CD14-positive monocyte (primary cell): ENCODE measurements around the gene PPP1R12B. TPM values are rescaled to one million over a fixed set of nuclear protein-coding genes. Genes with fewer than 3 reads are reported as not detected.

ENCODE experiments used
- DNase-seq, 3 donors: peaks; one replicate each; pipeline ENCODE4 v3.0.0-alpha.2; 2011 to 2022
- H2AFZ ChIP-seq: 2 replicates; pipeline ENCODE4 v1.6.0; 2012; ENCODE audit warnings: mild to moderate bottlenecking, low read depth, low read length, inconsistent platforms; ENCODE audit not compliant: insufficient read depth, poor library complexity, severe bottlenecking
- H3K27ac ChIP-seq, 2 donors: 1 replicate in 1 of 2; 2 replicates in 1 of 2; pipeline ENCODE4 v1.5.1; 2012 to 2013; ENCODE audit warnings: low read length in 2 of 2, control low read depth in 1 of 2, inconsistent platforms in 1 of 2, low read depth in 1 of 2, mild to moderate bottlenecking in 1 of 2
- H3K27me3 ChIP-seq, 2 donors: one replicate each; pipeline versions ENCODE4 v1.6.0 to v1.6.1; 2011 to 2013; ENCODE audit warnings: low read length in 2 of 2; ENCODE audit not compliant: control insufficient read depth in 2 of 2, insufficient read depth in 2 of 2
- H3K36me3 ChIP-seq, 2 donors: replicated peaks in 1 of 2; 1 replicate in 1 of 2; 2 replicates in 1 of 2; pipeline versions ENCODE4 v1.5.1 to v1.6.1; 2012 to 2013; ENCODE audit warnings: low read length in 2 of 2, control low read depth in 1 of 2, inconsistent platforms in 1 of 2, mild to moderate bottlenecking in 1 of 2; ENCODE audit not compliant: insufficient read depth in 2 of 2, control insufficient read depth in 1 of 2
- H3K4me1 ChIP-seq, 2 donors: 1 replicate in 1 of 2; 2 replicates in 1 of 2; pipeline versions ENCODE4 v1.5.1 to v1.6.1; 2012 to 2013; ENCODE audit warnings: low read length in 2 of 2, control low read depth in 1 of 2, inconsistent platforms in 1 of 2, mild to moderate bottlenecking in 1 of 2, moderate library complexity in 1 of 2; ENCODE audit not compliant: insufficient read depth in 2 of 2, control insufficient read depth in 1 of 2
- H3K4me2 ChIP-seq: replicated peaks from 2 replicates; pipeline ENCODE3; 2012; ENCODE audit warnings: low read length, moderate library complexity, mild to moderate bottlenecking; ENCODE audit not compliant: poor library complexity, severe bottlenecking; ENCODE audit errors: extremely low read depth
- H3K4me3 ChIP-seq, 3 experiments: fragments of 200-600 bp in 1 of 3; sonication (generic) in 1 of 3; replicated peaks in 1 of 3; 1 replicate in 2 of 3; 2 replicates in 1 of 3; pipeline ENCODE4 v1.5.1; 2011 to 2013; ENCODE audit warnings: low read length in 3 of 3, mild to moderate bottlenecking in 3 of 3, control low read depth in 2 of 3, low read depth in 2 of 3, inconsistent platforms in 1 of 3, moderate library complexity in 1 of 3
- H3K79me2 ChIP-seq: 2 replicates; pipeline ENCODE4 v1.6.0; 2012; ENCODE audit warnings: mild to moderate bottlenecking, control low read depth, inconsistent platforms, low read length, moderate library complexity; ENCODE audit not compliant: insufficient read depth
- H3K9ac ChIP-seq: 2 replicates; pipeline ENCODE4 v1.6.0; 2017; ENCODE audit warnings: low read length, mild to moderate bottlenecking; ENCODE audit not compliant: insufficient read depth, poor library complexity, severe bottlenecking
- H3K9me3 ChIP-seq, 2 donors: replicated peaks in 1 of 2; 1 replicate in 1 of 2; 2 replicates in 1 of 2; pipeline versions ENCODE4 v1.5.1 to v1.6.1; 2012 to 2013; ENCODE audit warnings: low read length in 2 of 2, control low read depth in 1 of 2; ENCODE audit not compliant: control insufficient read depth in 1 of 2, insufficient read depth in 1 of 2
- H4K20me1 ChIP-seq: 2 replicates; pipeline ENCODE4 v1.6.0; 2012; ENCODE audit warnings: mild to moderate bottlenecking, low read length, control low read depth, moderate library complexity; ENCODE audit not compliant: insufficient read depth
- H3K27ac Mint-ChIP-seq, 7 donors: one replicate each; pipeline ENCODE4 v1.8.0; 2020; ENCODE audit warnings: mild to moderate bottlenecking in 7 of 7, mixed read lengths in 7 of 7, moderate library complexity in 6 of 7, inconsistent platforms in 2 of 7
- H3K27me3 Mint-ChIP-seq, 3 donors: one replicate each; pipeline ENCODE4 v1.8.0; 2021 to 2022; ENCODE audit warnings: low read depth in 3 of 3, mild to moderate bottlenecking in 3 of 3, mixed read lengths in 3 of 3, moderate library complexity in 3 of 3, inconsistent platforms in 1 of 3
- H3K36me3 Mint-ChIP-seq, 2 donors: one replicate each; pipeline ENCODE4 v1.8.0; 2020; ENCODE audit warnings: mixed read lengths in 2 of 2, inconsistent platforms in 1 of 2, mild to moderate bottlenecking in 1 of 2
- H3K4me1 Mint-ChIP-seq: one replicate; pipeline ENCODE4 v1.8.0; 2020; ENCODE audit warnings: mild to moderate bottlenecking, mixed read lengths
- H3K4me3 Mint-ChIP-seq, 2 donors: one replicate each; pipeline ENCODE4 v1.8.0; 2020; ENCODE audit warnings: mild to moderate bottlenecking in 2 of 2, mixed read lengths in 2 of 2, moderate library complexity in 1 of 2
- H3K9me3 Mint-ChIP-seq, 7 donors: one replicate each; pipeline ENCODE4 v1.8.0; 2020 to 2022; ENCODE audit warnings: mixed read lengths in 7 of 7, mild to moderate bottlenecking in 6 of 7, moderate library complexity in 6 of 7, inconsistent platforms in 2 of 7
- WGBS: methylation state at CpG from one replicate; pipeline ENCODE4 v1.1.5; 2013; ENCODE audit warnings: missing lambda C conversion rate; ENCODE audit not compliant: insufficient coverage; 5-methylcytosine and 5-hydroxymethylcytosine counted together
- intact Hi-C, 2 donors: fragments of 100-400 bp; cut with micrococcal nuclease; formaldehyde crosslinking; loops; one replicate each; pipeline versions ENCODE4 v1.15.0 to v1.15.1; 2023
- polyA plus RNA-seq, 3 donors: library from polyadenylated mRNA; depleted of rRNA in 1 of 3; unstranded in 2 of 3; stranded (reverse) in 1 of 3; fragments of 300-500 nt in 2 of 3; fragments of >200 nt in 1 of 3; fragmentation: Illumina TruSeq in 2 of 3; gene quantifications; 1 replicate in 2 of 3; 2 replicates in 1 of 3; pipeline ENCODE4 v1.2.3, GENCODE V29; 2012 to 2021
- TF ChIP-seq, protein P1 (sequence below): fragments of 200-600 bp; IDR thresholded peaks from one replicate; pipeline ENCODE4 v1.8.0; 2022; ENCODE audit warnings: antibody characterized with exemption, mild to moderate bottlenecking

The PPP1R12B gene
- polyA plus RNA-seq, 3 donors: 1.3 to 12.2 (median 1.7) TPM

DNA sequence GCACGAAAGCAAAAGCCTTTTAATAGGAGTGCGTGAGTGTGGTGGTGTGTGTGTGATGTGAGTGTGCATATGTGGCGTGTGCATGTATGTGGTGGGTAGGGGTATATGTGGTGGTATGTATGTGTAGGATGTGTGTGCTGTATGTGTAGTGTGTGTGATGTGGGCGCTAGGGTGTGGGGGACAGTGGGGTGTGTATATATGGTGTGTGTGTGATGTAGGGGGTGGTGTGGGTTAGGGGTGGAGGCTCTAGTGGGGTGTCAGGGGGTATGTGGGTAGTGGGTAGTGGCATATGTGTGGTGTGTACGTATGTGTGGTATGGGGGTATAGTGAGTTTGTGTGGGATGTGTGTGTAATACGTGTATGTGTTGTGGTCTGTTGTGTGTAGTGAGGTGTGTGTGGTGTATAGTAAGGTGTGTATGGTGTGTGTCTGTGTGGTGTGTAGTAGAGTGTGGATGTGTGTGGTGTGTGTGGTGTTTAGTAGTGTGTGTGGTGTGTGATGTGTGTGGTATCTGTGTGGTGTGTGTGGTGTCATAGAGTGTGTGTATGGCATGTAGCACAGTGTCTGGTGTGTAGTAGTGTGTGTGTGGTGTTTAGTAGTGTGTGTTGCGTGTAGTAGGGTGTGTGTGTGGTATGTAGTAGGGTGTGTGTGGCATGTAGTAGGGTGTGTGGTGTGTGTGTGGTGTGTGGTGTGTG is 275.7 kb downstream of the PPP1R12B start:
- intact Hi-C loops: no loop called here

DNA sequence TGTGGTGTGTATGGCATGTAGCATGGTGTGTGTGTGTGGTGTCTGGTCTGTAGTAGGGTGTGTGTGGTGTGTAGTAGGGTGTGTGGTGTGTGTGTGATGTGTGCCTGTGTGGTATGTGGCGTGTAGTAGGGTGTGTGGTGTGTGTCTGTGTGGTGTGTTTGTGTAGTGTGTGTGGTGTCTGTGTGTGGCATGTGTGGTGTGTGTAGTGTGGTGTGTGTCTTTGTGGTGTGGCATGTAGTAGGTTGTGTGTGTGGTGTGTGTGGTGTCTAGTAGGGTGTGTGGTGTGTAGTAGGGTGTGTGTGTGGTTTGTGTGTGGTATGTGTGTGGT is 276.2 kb downstream of the PPP1R12B start:
- no peak overlapping the region for H3K4me2 ChIP-seq
- peaks cover 0 to 14% (median 2%) of the 10 kb centered on the region in 7 donors for H3K9me3 Mint-ChIP-seq
- peaks cover 0 to 3% of the 10 kb centered on the region in 2 donors for H3K36me3 Mint-ChIP-seq
- H2AFZ ChIP-seq: no peak overlapping the region
- H3K79me2 ChIP-seq: no peaks in the 10 kb centered on the region
- no peaks in the 10 kb centered on the region for H3K36me3 ChIP-seq
- H3K4me3 Mint-ChIP-seq: no peak overlapping the region
- no peak overlapping the region for H3K27ac Mint-ChIP-seq
- H3K4me1 Mint-ChIP-seq: peaks cover 26% of the 10 kb centered on the region
- no peak overlapping the region for H3K9ac ChIP-seq
- no peak for DNase-seq
- WGBS: 90% methylated on average over 1 of the region's 1 CpG
- peaks cover 7 to 68% (median 44%) of the 10 kb centered on the region in 3 donors for H3K27me3 Mint-ChIP-seq
- peaks cover 19 to 20% of the 10 kb centered on the region in 2 donors for H3K4me1 ChIP-seq
- intact Hi-C loops: loop anchor here in 1 of 2 donors (5.0 kb wide), 1 partner anchor 142 kb away; no protein-coding TSS in a partner anchor
- H3K9me3 ChIP-seq: peaks cover 2 to 29% of the 10 kb centered on the region in 2 donors
- H3K4me3 ChIP-seq: no peak overlapping the region
- TF ChIP-seq, protein P1, sequence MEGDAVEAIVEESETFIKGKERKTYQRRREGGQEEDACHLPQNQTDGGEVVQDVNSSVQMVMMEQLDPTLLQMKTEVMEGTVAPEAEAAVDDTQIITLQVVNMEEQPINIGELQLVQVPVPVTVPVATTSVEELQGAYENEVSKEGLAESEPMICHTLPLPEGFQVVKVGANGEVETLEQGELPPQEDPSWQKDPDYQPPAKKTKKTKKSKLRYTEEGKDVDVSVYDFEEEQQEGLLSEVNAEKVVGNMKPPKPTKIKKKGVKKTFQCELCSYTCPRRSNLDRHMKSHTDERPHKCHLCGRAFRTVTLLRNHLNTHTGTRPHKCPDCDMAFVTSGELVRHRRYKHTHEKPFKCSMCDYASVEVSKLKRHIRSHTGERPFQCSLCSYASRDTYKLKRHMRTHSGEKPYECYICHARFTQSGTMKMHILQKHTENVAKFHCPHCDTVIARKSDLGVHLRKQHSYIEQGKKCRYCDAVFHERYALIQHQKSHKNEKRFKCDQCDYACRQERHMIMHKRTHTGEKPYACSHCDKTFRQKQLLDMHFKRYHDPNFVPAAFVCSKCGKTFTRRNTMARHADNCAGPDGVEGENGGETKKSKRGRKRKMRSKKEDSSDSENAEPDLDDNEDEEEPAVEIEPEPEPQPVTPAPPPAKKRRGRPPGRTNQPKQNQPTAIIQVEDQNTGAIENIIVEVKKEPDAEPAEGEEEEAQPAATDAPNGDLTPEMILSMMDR: no peak
- H3K27ac ChIP-seq: no peak overlapping the region
- peaks cover 68 to 95% of the 10 kb centered on the region in 2 donors for H3K27me3 ChIP-seq
- H4K20me1 ChIP-seq: peaks cover 95% of the 10 kb centered on the region

More for the DNA sequence above, 275.7 kb downstream of the PPP1R12B start:
- WGBS: 86% methylated on average over 7 of the region's 7 CpGs
- Histone ChIP-seq H4K20me1 (peaks cover 95% of the 10 kb centered on the region), H3K4me1 (peaks cover 14 to 15% of the 10 kb centered on the region in 2 donors), H3K9ac (no peak overlapping the region), H3K27ac (no peak overlapping the region), H3K4me3 (no peak overlapping the region), H3K79me2 (no peaks in the 10 kb centered on the region), H3K27me3 (peaks cover 73 to 97% of the 10 kb centered on the region in 2 donors), H3K36me3 (no peaks in the 10 kb centered on the region), H2AFZ (no peak overlapping the region), H3K9me3 (peaks cover 2 to 29% of the 10 kb centered on the region in 2 donors), H3K4me2 (no peak overlapping the region)
- H3K4me1 Mint-ChIP-seq: peaks cover 21% of the 10 kb centered on the region
- H3K4me3 Mint-ChIP-seq: no peak overlapping the region
- no peak overlapping the region for H3K27ac Mint-ChIP-seq
- TF ChIP-seq, protein P1: no peak
- H3K36me3 Mint-ChIP-seq: peaks cover 0 to 5% of the 10 kb centered on the region in 2 donors
- DNase-seq: no peak
- H3K27me3 Mint-ChIP-seq: peaks cover 2 to 71% (median 40%) of the 10 kb centered on the region in 3 donors
- peaks cover 0 to 16% (median 0%) of the 10 kb centered on the region in 7 donors for H3K9me3 Mint-ChIP-seq
